C4-2B (cell line): ENCODE results near the gene CHDH.

Experiments used
- H3K27ac ChIP-seq: fragments of 450-650 bp; 2 replicates; pipeline ENCODE4 v1.5.1; 2017
- CTCF ChIP-seq: fragments of 450-650 bp; conservative IDR thresholded peaks from 2 replicates; pipeline ENCODE4 v1.5.1; 2017; ENCODE audit warnings: mild to moderate bottlenecking
- ZFX ChIP-seq: fragments of 450-650 bp; IDR thresholded peaks from 2 replicates; pipeline ENCODE4 v1.6.1; 2017

CHDH gene

DNA sequence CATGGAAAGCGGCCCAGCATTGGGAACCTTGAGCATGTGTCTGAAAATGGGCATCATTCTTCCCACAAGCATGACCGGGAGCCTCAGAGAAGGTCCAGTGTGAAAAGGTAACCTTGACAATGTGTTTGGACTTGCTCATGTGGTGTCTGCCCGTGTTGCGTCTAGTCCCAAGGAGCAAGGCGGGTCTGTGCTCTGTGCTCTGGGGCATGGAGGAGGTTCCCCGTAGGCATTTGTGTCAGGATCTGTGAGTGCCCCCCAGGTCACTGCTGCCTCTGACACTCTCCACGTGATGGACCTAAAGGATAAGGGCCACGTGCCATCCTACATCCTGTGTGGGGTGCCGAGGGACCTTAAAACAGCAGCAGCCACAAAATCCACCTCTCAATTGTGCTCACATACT is 44.9 kb downstream of the CHDH start:
- no peak overlapping the region for H3K27ac ChIP-seq
- no peak for TF ChIP-seq ZFX
- TF ChIP-seq CTCF = no peak

- TF ChIP-seq CTCF (no peak), ZFX (no peak)
- H3K27ac ChIP-seq = peak overlapping the region; percentile 39
Measured at GRCh38 chr3:53800041-53800906, 45.9 kb downstream of the CHDH start.

DNA sequence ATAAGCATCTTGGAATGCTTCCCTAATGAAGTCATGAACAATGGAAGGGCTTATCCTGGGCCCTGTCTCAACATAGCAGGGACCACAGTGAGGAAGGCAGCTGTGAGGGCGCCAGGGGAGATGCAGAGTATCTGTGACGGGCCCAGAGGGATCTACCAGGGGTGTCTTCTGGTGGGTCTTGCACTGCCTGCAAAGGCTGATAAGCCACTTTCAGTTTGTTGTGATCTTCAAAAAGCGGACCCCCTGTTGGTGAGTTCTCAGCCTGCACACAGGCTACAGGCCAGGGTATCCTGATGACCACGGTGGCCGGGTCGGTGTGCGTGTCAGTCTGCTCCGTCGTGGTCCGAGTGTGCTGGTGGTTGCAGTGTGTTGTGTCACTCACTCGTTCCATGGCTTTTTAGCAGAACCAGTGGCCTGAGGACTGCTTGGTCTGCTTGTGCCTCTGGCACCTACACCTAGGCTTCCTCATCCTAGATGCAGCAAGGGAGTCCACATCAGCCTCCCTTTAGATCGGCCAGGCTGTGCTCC is 46.8 kb downstream of the CHDH start:
- no peak for TF ChIP-seq ZFX
- TF ChIP-seq CTCF = no peak

DNA sequence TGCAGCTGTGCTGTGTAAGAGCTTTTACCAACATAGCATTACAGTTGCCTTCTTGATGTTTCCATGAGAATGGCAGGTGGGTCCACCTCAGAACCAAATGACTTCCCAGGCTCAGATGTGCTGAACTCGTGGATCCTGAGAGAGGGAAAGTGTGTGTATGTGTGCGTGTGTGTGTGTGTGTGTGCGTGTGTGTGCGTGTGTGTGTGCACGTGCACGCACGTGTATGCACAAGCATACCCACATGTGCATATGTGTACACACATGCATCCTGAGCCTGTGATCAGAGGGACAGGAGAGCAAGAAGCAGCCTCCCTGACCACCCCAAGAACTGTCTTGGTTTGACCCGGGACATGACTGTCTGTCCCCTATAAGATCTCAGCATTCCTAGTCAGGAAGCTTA is 48.1 kb downstream of the CHDH start:
- no peak for TF ChIP-seq ZFX
- H3K27ac ChIP-seq = no peak overlapping the region

More for the DNA sequence above, 46.8 kb downstream of the CHDH start:
- peak overlapping the region; percentile 39 for H3K27ac ChIP-seq

- no peak overlapping the region for H3K27ac ChIP-seq
Measured at GRCh38 chr3:53795789-53796560, 50.2 kb downstream of the CHDH start.

GRCh38 chr3:53795176-53795575 is 51.0 kb downstream of the CHDH start:
- H3K27ac ChIP-seq = no peak overlapping the region
- TF ChIP-seq ZFX (no peak), CTCF (no peak)

More at GRCh38 chr3:53795789-53796560, 50.2 kb downstream of the CHDH start:
- no peak for TF ChIP-seq ZFX
- TF ChIP-seq CTCF = no peak

DNA sequence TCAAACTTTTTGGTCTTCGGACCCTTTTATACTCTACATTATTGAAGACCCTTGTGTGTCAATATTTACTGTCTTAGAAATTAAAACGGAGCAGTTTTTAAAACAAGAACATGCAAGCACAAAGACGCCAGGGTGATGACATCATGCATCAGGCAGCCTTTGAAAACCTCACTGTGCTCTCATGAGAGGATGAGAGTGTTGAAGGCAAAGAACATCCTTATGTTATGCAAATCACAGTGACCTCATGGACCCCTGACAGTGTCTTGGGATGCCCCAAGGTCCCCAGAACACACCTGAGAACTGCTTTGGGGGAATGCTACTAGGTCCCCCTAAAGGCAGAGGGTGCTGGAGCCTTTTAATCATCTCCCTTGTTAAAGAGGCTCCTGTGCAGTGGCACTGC is 51.6 kb downstream of the CHDH start:
- no peak for TF ChIP-seq ZFX
- TF ChIP-seq CTCF = no peak
- H3K27ac ChIP-seq = no peak overlapping the region
